GM23248 (cell line): ENCODE measurements around the gene TMEM115. TPM values are rescaled to one million over a fixed set of nuclear protein-coding genes. Genes with fewer than 3 reads are reported as not detected.
A peak's percentile ranks its signal among the peaks of the same experiment; 100 is the strongest.

Experiments used
- DNase-seq: peaks from one replicate; pipeline ENCODE4 v3.0.0-alpha.2; 2015
- H2AFZ ChIP-seq: fragments of 200-600 bp; sonication (generic); 2 replicates; pipeline ENCODE4 v1.6.1; 2016; ENCODE audit warnings: antibody characterized with exemption
- H3F3A ChIP-seq: fragments of 200-600 bp; sonication (generic); 2 replicates; pipeline ENCODE4 v1.6.1; 2016; ENCODE audit warnings: mild to moderate bottlenecking, antibody characterized with exemption, mixed run types; ENCODE audit not compliant: insufficient read depth
- H3K27ac ChIP-seq: fragments of 200-600 bp; sonication (generic); 2 replicates; pipeline ENCODE4 v1.5.1; 2016; ENCODE audit warnings: mild to moderate bottlenecking
- H3K27me3 ChIP-seq: fragments of 200-600 bp; sonication (generic); replicated peaks from 2 replicates; pipeline ENCODE4 v1.6.1; 2016; ENCODE audit warnings: mild to moderate bottlenecking; ENCODE audit not compliant: insufficient read depth
- H3K36me3 ChIP-seq: fragments of 200-600 bp; sonication (generic); 2 replicates; pipeline ENCODE4 v1.6.1; 2016; ENCODE audit warnings: low read depth, mild to moderate bottlenecking
- H3K4me1 ChIP-seq: fragments of 200-600 bp; sonication (generic); 2 replicates; pipeline ENCODE4 v1.6.1; 2016; ENCODE audit warnings: mild to moderate bottlenecking; ENCODE audit not compliant: insufficient read depth
- H3K4me2 ChIP-seq: fragments of 200-600 bp; sonication (generic); one replicate; pipeline ENCODE4 v1.6.1; 2016; ENCODE audit warnings: mild to moderate bottlenecking; ENCODE audit not compliant: unreplicated experiment
- H3K4me3 ChIP-seq: fragments of 200-600 bp; sonication (generic); 2 replicates; pipeline ENCODE4 v1.5.1; 2016; ENCODE audit warnings: mild to moderate bottlenecking
- H3K79me2 ChIP-seq: fragments of 200-600 bp; sonication (generic); 2 replicates; pipeline ENCODE4 v1.6.1; 2016; ENCODE audit warnings: mild to moderate bottlenecking; ENCODE audit not compliant: insufficient read depth
- H3K9ac ChIP-seq: fragments of 200-600 bp; sonication (generic); 2 replicates; pipeline ENCODE4 v1.6.1; 2016; ENCODE audit warnings: mild to moderate bottlenecking
- H3K9me2 ChIP-seq: fragments of 200-600 bp; sonication (generic); 2 replicates; pipeline ENCODE4 v1.6.1; 2016; ENCODE audit warnings: mixed run types, mild to moderate bottlenecking, moderate library complexity; ENCODE audit not compliant: insufficient read depth
- H3K9me3 ChIP-seq: fragments of 200-600 bp; sonication (generic); one replicate; pipeline ENCODE4 v1.6.1; 2017; ENCODE audit warnings: low read depth
- H4K20me1 ChIP-seq: fragments of 200-600 bp; sonication (generic); 2 replicates; pipeline ENCODE4 v1.6.0; 2016; ENCODE audit not compliant: insufficient read depth
- EZH2 ChIP-seq: fragments of 200-600 bp; sonication (generic); IDR thresholded peaks from 2 replicates; pipeline ENCODE4 v1.6.1; 2018; ENCODE audit warnings: antibody characterized with exemption, mild to moderate bottlenecking; ENCODE audit not compliant: insufficient read depth, poor library complexity, severe bottlenecking
- EZH2phosphoT487 ChIP-seq: fragments of 200-600 bp; sonication (generic); IDR thresholded peaks from 2 replicates; pipeline ENCODE4 v1.6.1; 2018; ENCODE audit warnings: antibody characterized with exemption, moderate library complexity, mild to moderate bottlenecking, low read depth; ENCODE audit not compliant: insufficient read depth
- WGBS, 2 experiments: methylation state at CpG; one replicate each; pipeline ENCODE4 v1.1.6; 2015 to 2017; ENCODE audit warnings: low lambda C conversion rate in 2 of 2, low coverage in 1 of 2; ENCODE audit errors: missing lambda C conversion rate in 2 of 2; 5-methylcytosine and 5-hydroxymethylcytosine counted together
- in situ Hi-C: fragments of 300-500 bp; cut with MboI; formaldehyde crosslinking; loops from 2 replicates; pipeline ENCODE4 v1.15.0; 2020
- polyA plus RNA-seq: library from polyadenylated mRNA; unstranded; fragments of >200 nt; fragmentation: Nextera tagmentation; extraction: Ambion mirVana; gene quantifications from 2 replicates; pipeline ENCODE4 v1.2.1, GENCODE V29; 2016
- total RNA-seq: library from RNA; depleted of rRNA; stranded (reverse); fragments of >200 nt; shearing (Covaris generic); gene quantifications from 2 replicates; pipeline ENCODE4 v1.2.3, GENCODE V29; 2014

TMEM115 gene
- total and polyA plus RNA-seq, 2 experiments from 2014 or later: 73.1 to 95.4 TPM

DNA sequence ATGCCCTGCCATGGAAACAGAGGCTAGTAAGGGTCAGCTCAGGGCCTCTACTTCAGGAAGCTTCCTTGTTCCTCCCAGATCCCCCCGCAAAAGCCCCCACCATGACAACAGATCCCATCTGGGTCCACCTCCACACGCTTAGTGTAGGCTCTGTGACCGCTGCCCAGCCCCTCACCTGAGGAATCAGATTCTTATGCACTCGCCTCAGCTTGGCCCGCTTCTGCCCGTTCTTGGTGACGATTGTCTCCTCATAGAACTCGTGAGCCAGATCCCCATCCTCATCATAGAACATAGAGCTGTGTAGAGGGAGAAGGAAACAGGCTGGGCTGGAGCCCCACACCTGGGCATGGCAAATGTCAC is 33.2 kb downstream of the TMEM115 start:
- in situ Hi-C loops: no loop called here

DNA sequence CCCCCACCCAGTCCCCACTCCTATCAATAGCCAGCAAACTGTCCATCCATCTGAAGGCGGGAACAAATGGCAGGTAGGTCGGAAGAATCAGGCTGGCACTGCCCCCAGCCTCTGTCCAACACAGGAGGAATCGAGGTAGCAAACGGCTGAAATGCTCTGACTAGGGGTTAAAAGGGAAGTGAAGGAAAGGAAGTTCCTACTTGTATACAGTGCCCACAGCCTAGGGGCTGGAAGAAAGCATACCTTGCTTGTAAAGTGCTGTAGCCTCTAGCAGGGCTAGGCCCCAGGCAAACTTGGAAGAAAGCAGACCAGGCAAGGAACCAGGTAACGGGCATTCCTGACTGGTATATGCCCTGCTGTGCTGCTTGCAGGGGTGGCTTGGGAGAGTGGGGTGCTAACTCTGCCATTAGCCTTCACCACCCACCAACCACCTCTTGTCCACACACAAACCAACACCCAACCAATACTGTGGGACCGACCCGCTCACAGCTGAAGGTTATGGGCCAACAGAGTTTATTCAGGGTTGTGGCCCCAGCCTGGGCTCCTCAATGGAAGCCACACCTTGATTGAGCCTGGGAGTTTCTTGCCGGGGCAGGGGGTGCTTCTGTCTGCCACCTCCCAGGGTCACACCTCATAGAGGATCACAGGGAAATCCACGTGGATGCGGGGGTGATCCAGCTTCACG is 33.7 kb downstream of the TMEM115 start:
- Histone ChIP-seq H3K79me2 (peaks cover 22% of the 10 kb centered on the region), H4K20me1 (no peaks in the 10 kb centered on the region), H3K36me3 (peaks cover 16% of the 10 kb centered on the region), H3K9me2 (no peaks in the 10 kb centered on the region), H3K9me3 (no peaks in the 10 kb centered on the region), H2AFZ (no peak overlapping the region), H3K4me3 (no peak overlapping the region), H3K9ac (no peak overlapping the region), H3K4me1 (peaks cover 21% of the 10 kb centered on the region), H3K4me2 (no peak overlapping the region), H3K27me3 (no peaks in the 10 kb centered on the region), H3K27ac (no peak overlapping the region), H3F3A (peaks cover 24% of the 10 kb centered on the region)
- TF ChIP-seq EZH2phosphoT487: no peak
- no peak for TF ChIP-seq EZH2
- in situ Hi-C loops: no loop called here
- WGBS, 2 experiments: 76 to 87% methylated on average over 11 of the region's 11 CpGs
- no peak for DNase-seq

More for the DNA sequence above, 33.2 kb downstream of the TMEM115 start:
- Histone ChIP-seq H3K27me3 (no peaks in the 10 kb centered on the region), H3K4me3 (no peak overlapping the region), H3K36me3 (peaks cover 21% of the 10 kb centered on the region), H3K4me1 (peaks cover 21% of the 10 kb centered on the region), H3K9me3 (no peaks in the 10 kb centered on the region), H3K27ac (no peak overlapping the region), H3K4me2 (no peak overlapping the region), H3K9ac (no peak overlapping the region; the same call in 1 of the 2 replicates), H3K9me2 (no peaks in the 10 kb centered on the region), H4K20me1 (no peaks in the 10 kb centered on the region), H2AFZ (no peak overlapping the region), H3K79me2 (peaks cover 27% of the 10 kb centered on the region), H3F3A (peaks cover 29% of the 10 kb centered on the region)
- TF ChIP-seq EZH2 (no peak), EZH2phosphoT487 (no peak)
- 96 to 99% methylated on average over 8 of the region's 8 CpGs for WGBS, 2 experiments
- DNase-seq: no peak

- Histone ChIP-seq H3K79me2 (peaks cover 25% of the 10 kb centered on the region), H3K4me2 (no peak overlapping the region), H3K9ac (no peak overlapping the region), H3F3A (peaks cover 19% of the 10 kb centered on the region), H3K4me3 (no peak overlapping the region), H3K9me2 (no peaks in the 10 kb centered on the region), H3K4me1 (peaks cover 24% of the 10 kb centered on the region), H4K20me1 (no peaks in the 10 kb centered on the region), H3K27me3 (no peaks in the 10 kb centered on the region), H3K27ac (no peak overlapping the region), H3K36me3 (peaks cover 10% of the 10 kb centered on the region), H3K9me3 (no peaks in the 10 kb centered on the region), H2AFZ (no peak overlapping the region)
- 58% methylated on average over 2 of the region's 2 CpGs; no CpG with 5 or more reads in 1 of the 2 experiments for WGBS, 2 experiments
- TF ChIP-seq EZH2phosphoT487: no peak
- no peak for TF ChIP-seq EZH2
- in situ Hi-C loops: no loop called here
- DNase-seq: no peak
Measured at GRCh38 chr3:50325113-50325480, 34.2 kb downstream of the TMEM115 start.

- Histone ChIP-seq H3K9ac (no peak overlapping the region), H3K36me3 (peaks cover 5% of the 10 kb centered on the region), H3F3A (peaks cover 13% of the 10 kb centered on the region), H3K9me3 (no peaks in the 10 kb centered on the region), H3K4me2 (no peak overlapping the region), H3K79me2 (peaks cover 30% of the 10 kb centered on the region), H4K20me1 (no peaks in the 10 kb centered on the region), H3K9me2 (no peaks in the 10 kb centered on the region), H2AFZ (no peak overlapping the region), H3K4me3 (no peak overlapping the region), H3K27ac (no peak overlapping the region), H3K27me3 (no peaks in the 10 kb centered on the region), H3K4me1 (peaks cover 26% of the 10 kb centered on the region)
- 50% methylated on average over 4 of the region's 4 CpGs for WGBS, 2 experiments
- TF ChIP-seq EZH2 (no peak), EZH2phosphoT487 (no peak)
- peak; percentile 75 for DNase-seq
- in situ Hi-C loops: no loop called here
Measured at GRCh38 chr3:50324351-50325112, 34.8 kb downstream of the TMEM115 start.
